Thymus (tissue), 11 donors: ENCODE results near the gene GNAI2. TPM values are rescaled to one million over a fixed set of nuclear protein-coding genes. Genes with fewer than 3 reads are reported as not detected.

ENCODE experiments used
- DNase-seq, 9 donors: peaks; one replicate each; pipeline ENCODE4 v3.0.0-alpha.2; 2013; ENCODE audit warnings: low spot score in 9 of 9, low read depth in 6 of 9, missing footprints in 1 of 9
- H3K27ac ChIP-seq, 2 donors: one replicate each; pipeline ENCODE4 v1.5.1; 2013; ENCODE audit warnings: control low read depth in 1 of 2, low read depth in 1 of 2, low read length in 1 of 2, mild to moderate bottlenecking in 1 of 2, moderate library complexity in 1 of 2
- H3K27me3 ChIP-seq, 2 donors: one replicate each; pipeline ENCODE4 v1.5.1; 2013; ENCODE audit warnings: low read length in 1 of 2; ENCODE audit not compliant: control insufficient read depth in 2 of 2, insufficient read depth in 1 of 2
- H3K36me3 ChIP-seq, 2 donors: one replicate each; pipeline ENCODE4 v1.5.1; 2013; ENCODE audit warnings: low read length in 1 of 2, mild to moderate bottlenecking in 1 of 2, moderate library complexity in 1 of 2; ENCODE audit not compliant: control insufficient read depth in 2 of 2, insufficient read depth in 2 of 2
- H3K4me1 ChIP-seq, 2 donors: one replicate each; pipeline ENCODE4 v1.5.1; 2013; ENCODE audit warnings: low read length in 2 of 2; ENCODE audit not compliant: control insufficient read depth in 2 of 2, insufficient read depth in 2 of 2
- H3K4me3 ChIP-seq, 2 donors: one replicate each; pipeline ENCODE4 v1.5.1; 2013; ENCODE audit warnings: low read length in 2 of 2, control low read depth in 1 of 2, mild to moderate bottlenecking in 1 of 2
- H3K9me3 ChIP-seq, 2 donors: one replicate each; pipeline ENCODE4 v1.5.1; 2013; ENCODE audit warnings: low read length in 1 of 2, mild to moderate bottlenecking in 1 of 2; ENCODE audit not compliant: control insufficient read depth in 2 of 2, insufficient read depth in 1 of 2
- WGBS: extraction: QIAGEN DNeasy Blood & Tissue Kit; methylation state at CpG from one replicate; pipeline ENCODE4 v1.1.7; 2013; 5-methylcytosine and 5-hydroxymethylcytosine counted together
- polyA plus RNA-seq: library from polyadenylated mRNA; stranded (reverse); fragments of 200-250 nt; gene quantifications from one replicate; pipeline ENCODE4 v1.2.3, GENCODE V29; 2013
- total RNA-seq: library from RNA; stranded (reverse); fragments of 120-200 nt; gene quantifications from one replicate; pipeline ENCODE4 v1.2.4, GENCODE V29; 2013
- donor health status: healthy.

Gene GNAI2
- total and polyA plus RNA-seq, 2 donors, result 177 to 187 TPM

- Histone ChIP-seq H3K36me3 (no peaks in the 10 kb centered on the region), H3K27me3 (peaks cover 44 to 71% of the 10 kb centered on the region in 2 donors), H3K27ac (no peak overlapping the region), H3K9me3 (peaks cover 2 to 11% of the 10 kb centered on the region in 2 donors), H3K4me1 (peaks cover 8 to 16% of the 10 kb centered on the region in 2 donors), H3K4me3 (no peak overlapping the region)
- DNase-seq, result no peak
- 95% methylated on average over 9 of the region's 9 CpGs for WGBS
Measured at GRCh38 chr3:50203113-50203808, 32.7 kb upstream of the GNAI2 start.

DNA sequence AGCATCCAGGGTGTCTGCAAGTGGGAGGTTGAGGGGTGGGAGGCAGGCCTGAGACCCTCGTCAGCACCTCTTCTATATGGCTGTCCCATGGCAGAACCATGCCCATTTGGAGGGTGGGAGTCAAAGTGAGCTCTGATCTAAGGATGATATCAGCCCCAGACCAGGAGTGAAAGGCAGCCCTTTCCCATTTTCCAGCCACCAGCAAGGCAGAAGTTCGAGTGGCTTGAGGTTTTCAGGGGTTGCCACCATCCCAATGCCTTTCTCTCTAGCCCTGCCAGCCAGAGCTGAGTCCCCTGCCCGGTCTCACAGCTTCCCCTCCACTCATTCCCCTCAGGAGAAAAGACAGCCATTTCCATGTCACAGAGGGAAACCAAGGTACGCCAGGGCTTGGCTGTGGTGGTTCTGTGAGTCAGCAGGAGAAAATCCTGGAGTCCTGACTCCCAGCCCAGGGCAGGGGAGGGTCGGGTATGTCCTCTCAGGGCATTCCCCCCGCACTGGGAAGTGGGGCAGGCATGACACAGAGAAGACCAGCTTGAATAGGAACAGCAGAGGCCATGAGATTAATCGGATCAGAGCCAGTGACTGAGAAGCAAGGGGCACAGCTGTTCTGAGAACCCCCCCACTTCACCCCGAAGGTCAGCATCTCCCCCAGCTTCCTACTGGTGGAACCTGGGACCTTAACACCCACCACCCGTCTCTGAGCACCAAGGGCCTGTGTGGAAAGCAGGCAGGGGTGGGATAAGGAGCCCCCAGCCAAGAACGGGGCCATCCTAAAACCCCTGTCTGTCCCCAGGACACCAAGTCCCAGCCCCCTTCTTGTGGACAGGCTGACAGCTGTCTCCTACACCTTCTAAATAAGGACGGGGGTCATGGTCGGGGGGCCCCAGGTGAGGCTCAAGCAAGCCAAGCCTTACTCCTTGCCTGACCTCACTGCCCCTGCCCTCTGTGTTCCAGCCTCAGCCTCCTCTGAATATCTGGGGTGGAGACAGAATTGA is 31.9 kb upstream of the GNAI2 start:
- Histone ChIP-seq H3K4me1 (peaks cover 8 to 16% of the 10 kb centered on the region in 2 donors), H3K36me3 (no peaks in the 10 kb centered on the region), H3K27me3 (peaks cover 44 to 74% of the 10 kb centered on the region in 2 donors), H3K4me3 (no peak overlapping the region), H3K27ac (no peak overlapping the region), H3K9me3 (peaks cover 2 to 11% of the 10 kb centered on the region in 2 donors)
- whole genome bisulfite sequencing, result 80% methylated on average over 12 of the region's 12 CpGs
- DNase-seq, result no peak

DNA sequence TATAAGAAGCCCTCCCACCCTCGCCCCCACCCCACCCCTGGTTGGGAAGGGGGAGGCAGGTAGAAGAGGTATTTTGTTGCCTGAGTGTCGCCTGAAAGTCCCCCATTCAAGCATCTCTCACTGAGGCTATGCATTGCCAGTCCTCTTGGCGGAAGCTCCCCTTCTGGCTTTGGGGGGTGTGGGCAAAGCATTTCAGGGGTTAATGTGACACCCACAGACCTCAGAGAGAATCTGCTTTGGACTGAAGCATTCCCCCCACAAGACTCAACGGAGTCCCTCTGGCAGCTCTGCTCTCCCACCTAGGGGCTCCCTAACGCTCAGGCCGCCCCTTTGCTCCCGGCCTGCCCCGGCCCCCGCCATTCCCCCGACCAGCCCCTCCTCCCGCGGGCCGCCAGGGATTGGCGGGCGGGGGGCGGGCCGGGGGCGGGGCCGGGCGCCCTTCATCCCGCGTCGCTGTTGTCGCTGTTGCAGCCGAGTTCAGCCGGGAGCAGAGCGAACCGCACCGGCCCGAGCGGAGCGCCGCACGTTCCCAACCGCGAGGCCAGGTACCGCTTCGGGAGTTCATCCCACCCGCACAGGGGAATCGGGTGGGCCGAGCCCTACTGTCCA is 31.1 kb upstream of the GNAI2 start, which contains the start of gene SLC38A3:
TSS of gene SLC38A3 (plus strand) at position 468 of the 609 bp plus-strand sequence. CDS start 8,929 bp downstream, outside the sequence.
- Histone ChIP-seq H3K27me3 (peaks cover 44 to 76% of the 10 kb centered on the region in 2 donors), H3K4me1 (peaks cover 8 to 16% of the 10 kb centered on the region in 2 donors), H3K9me3 (peaks cover 2 to 11% of the 10 kb centered on the region in 2 donors), H3K27ac (no peak within 1 kb of the TSS), H3K4me3 (peak within 1 kb of the TSS in 1 of 2 donors; percentile 35), H3K36me3 (no peaks in the 10 kb centered on the region)
- peak in 1 of 9 donors; percentile 41 for DNase-seq
- 5% methylated on average over 41 of the region's 41 CpGs for WGBS

GRCh38 chr3:50205413-50206276 is 30.4 kb upstream of the GNAI2 start:
- Histone ChIP-seq H3K4me1 (peaks cover 8 to 16% of the 10 kb centered on the region in 2 donors), H3K36me3 (no peaks in the 10 kb centered on the region), H3K27me3 (peaks cover 44 to 79% of the 10 kb centered on the region in 2 donors), H3K27ac (no peak overlapping the region), H3K4me3 (peak overlapping the region in 1 of 2 donors; percentile 35), H3K9me3 (peaks cover 2 to 11% of the 10 kb centered on the region in 2 donors)
- 1% methylated on average over 67 of the region's 67 CpGs for WGBS
- DNase-seq, result peak in 2 of 9 donors; percentile 49 to 60

GRCh38 chr3:50207359-50208042 is 28.5 kb upstream of the GNAI2 start:
- Histone ChIP-seq H3K9me3 (peaks cover 2 to 11% of the 10 kb centered on the region in 2 donors), H3K27me3 (peaks cover 44 to 65% of the 10 kb centered on the region in 2 donors), H3K27ac (no peak overlapping the region), H3K4me3 (no peak overlapping the region), H3K36me3 (no peaks in the 10 kb centered on the region), H3K4me1 (peaks cover 8 to 16% of the 10 kb centered on the region in 2 donors)
- WGBS, result 97% methylated on average over 17 of the region's 17 CpGs
- DNase-seq, result no peak

GRCh38 chr3:50208677-50209344 is 27.2 kb upstream of the GNAI2 start:
- no peak for DNase-seq
- peaks cover 37 to 52% of the 10 kb centered on the region in 2 donors for H3K27me3 ChIP-seq
- peaks cover 8 to 16% of the 10 kb centered on the region in 2 donors for H3K4me1 ChIP-seq
- H3K36me3 ChIP-seq, result no peaks in the 10 kb centered on the region
- no peak overlapping the region for H3K27ac ChIP-seq
- WGBS, result 96% methylated on average over 14 of the region's 14 CpGs
- H3K9me3 ChIP-seq, result peaks cover 2 to 11% of the 10 kb centered on the region in 2 donors
- H3K4me3 ChIP-seq, result no peak overlapping the region

GRCh38 chr3:50210176-50210509 is 25.9 kb upstream of the GNAI2 start:
- Histone ChIP-seq H3K27ac (no peak overlapping the region), H3K9me3 (peaks cover 2 to 7% of the 10 kb centered on the region in 2 donors), H3K27me3 (peaks cover 24 to 39% of the 10 kb centered on the region in 2 donors), H3K4me3 (no peak overlapping the region), H3K36me3 (no peaks in the 10 kb centered on the region), H3K4me1 (peaks cover 8 to 11% of the 10 kb centered on the region in 2 donors)
- 96% methylated on average over 5 of the region's 5 CpGs for WGBS
- no peak for DNase-seq
